Gastroesophageal sphincter (tissue), 4 donors: Measurements from ENCODE around the gene GALNT2. TPM values are rescaled to one million over a fixed set of nuclear protein-coding genes. Genes with fewer than 3 reads are reported as not detected.

Source experiments
- ATAC-seq: fragments of 150-250 bp; one replicate; pipeline ENCODE4 v1.9.1; 2016; ENCODE audit warnings: mild to moderate bottlenecking, moderate library complexity
- H3K27ac ChIP-seq, 4 donors: fragments of 200-600 bp; sonication (generic) in 3 of 4; 1 replicate in 3 of 4; 2 replicates in 1 of 4; pipeline ENCODE4 v1.5.1; 2016 to 2019
- H3K27me3 ChIP-seq: fragments of 200-600 bp; sonication (generic); one replicate; pipeline ENCODE4 v1.5.1; 2019
- H3K36me3 ChIP-seq, 2 donors: fragments of 200-600 bp; sonication (generic); one replicate each; pipeline ENCODE4 v1.5.1; 2019; ENCODE audit warnings: control low read depth in 1 of 2
- H3K4me1 ChIP-seq, 3 donors: fragments of 200-600 bp; sonication (generic); 1 replicate in 2 of 3; 2 replicates in 1 of 3; pipeline ENCODE4 v1.5.1; 2016 to 2019; ENCODE audit warnings: control low read depth in 2 of 3
- H3K4me3 ChIP-seq, 2 donors: fragments of 200-600 bp; sonication (generic); one replicate each; pipeline ENCODE4 v1.5.1; 2019; ENCODE audit warnings: mild to moderate bottlenecking in 1 of 2, moderate library complexity in 1 of 2
- H3K9me3 ChIP-seq, 3 donors: fragments of 200-600 bp; sonication (generic); one replicate each; pipeline ENCODE4 v1.5.1; 2017 to 2019; ENCODE audit warnings: control low read depth in 2 of 3
- CTCF ChIP-seq, 4 experiments: fragments of 200-600 bp in 2 of 4; fragments of 450-650 bp in 2 of 4; sonication (generic) in 1 of 4; IDR thresholded peaks; one replicate each; pipeline ENCODE4 v1.5.1; 2017 to 2019; ENCODE audit warnings: antibody characterized with exemption in 4 of 4, mild to moderate bottlenecking in 2 of 4, moderate library complexity in 2 of 4
- EP300 ChIP-seq: sonication (generic); formaldehyde crosslinking; IDR thresholded peaks from one replicate; pipeline ENCODE4 v1.6.1; 2017; ENCODE audit warnings: antibody characterized with exemption, mild to moderate bottlenecking
- POLR2A ChIP-seq, 2 donors: fragments of 450-650 bp; IDR thresholded peaks; one replicate each; pipeline ENCODE4 v1.6.1; 2017; ENCODE audit warnings: antibody characterized with exemption in 2 of 2, mild to moderate bottlenecking in 2 of 2, moderate library complexity in 1 of 2
- POLR2AphosphoS5 ChIP-seq: sonication (generic); formaldehyde crosslinking; IDR thresholded peaks from one replicate; pipeline ENCODE4 v1.6.1; 2017; ENCODE audit warnings: antibody characterized with exemption
- WGBS, 2 donors: methylation state at CpG; one replicate each; pipeline ENCODE4 v1.1.5; 2018; ENCODE audit warnings: low coverage in 1 of 2; 5-methylcytosine and 5-hydroxymethylcytosine counted together
- total RNA-seq, 4 donors: library from RNA; depleted of rRNA; stranded (reverse); fragments of >200 nt; gene quantifications; one replicate each; pipeline ENCODE4 v1.1.0, GENCODE V29; 2016

The GALNT2 gene
- total RNA-seq, 4 donors from 2014 or later, result 95.3 to 160 (median 134) TPM

- H3K27me3 ChIP-seq, result no peaks in the 10 kb centered on the region
- no peaks in the 10 kb centered on the region for H3K9me3 ChIP-seq
- no peaks in the 10 kb centered on the region for H3K36me3 ChIP-seq
- no peak for ATAC-seq
- no peak overlapping the region for H3K27ac ChIP-seq
- no peak overlapping the region for H3K4me3 ChIP-seq
- H3K4me1 ChIP-seq, result peaks cover 4 to 88% (median 17%) of the 10 kb centered on the region in 3 donors
- 91 to 100% methylated on average over 3 to 7 of the region's 7 CpGs for WGBS, 2 donors
- TF ChIP-seq EP300 (no peak), CTCF (IDR thresholded peaks at IDR 0.05) (no peak), POLR2A (IDR thresholded peaks at IDR 0.05) (no peak), POLR2AphosphoS5 (no peak)
These were observed 85.0 kb downstream of the GALNT2 start for GRCh38 chr1:230151924-230152468.

- Histone ChIP-seq H3K4me3 (no peak overlapping the region), H3K27me3 (no peaks in the 10 kb centered on the region), H3K27ac (peak overlapping the region in 2 of 4 donors; percentile 27 to 48), H3K36me3 (no peaks in the 10 kb centered on the region), H3K9me3 (no peaks in the 10 kb centered on the region), H3K4me1 (peaks cover 4 to 88% (median 14%) of the 10 kb centered on the region in 3 donors)
- ATAC-seq, result no peak
- TF ChIP-seq CTCF (IDR thresholded peaks at IDR 0.05), result no peak
- TF ChIP-seq POLR2A (IDR thresholded peaks at IDR 0.05), result no peak
- TF ChIP-seq POLR2AphosphoS5, result no peak
- no peak for TF ChIP-seq EP300
- 92% methylated on average over 6 of the region's 6 CpGs for whole genome bisulfite sequencing, 2 donors
These were observed 86.0 kb downstream of the GALNT2 start for GRCh38 chr1:230152999-230153398.

GRCh38 chr1:230153641-230154296 is 86.7 kb downstream of the GALNT2 start:
- Histone ChIP-seq H3K27ac (peak overlapping the region in 3 of 4 donors; percentile 31 to 48 (median 47)), H3K9me3 (no peaks in the 10 kb centered on the region), H3K36me3 (no peaks in the 10 kb centered on the region), H3K27me3 (no peaks in the 10 kb centered on the region), H3K4me3 (no peak overlapping the region), H3K4me1 (peaks cover 4 to 88% (median 19%) of the 10 kb centered on the region in 3 donors)
- WGBS, 2 donors, result 58 to 74% methylated on average over 7 to 9 of the region's 11 CpGs
- ATAC-seq, result peak; percentile 71
- no peak for TF ChIP-seq POLR2AphosphoS5
- no peak for TF ChIP-seq CTCF (IDR thresholded peaks at IDR 0.05)
- no peak for TF ChIP-seq POLR2A (IDR thresholded peaks at IDR 0.05)
- TF ChIP-seq EP300, result no peak

- no peak overlapping the region for H3K4me3 ChIP-seq
- no peaks in the 10 kb centered on the region for H3K36me3 ChIP-seq
- TF ChIP-seq POLR2A (IDR thresholded peaks at IDR 0.05), result no peak
- no peak for TF ChIP-seq POLR2AphosphoS5
- TF ChIP-seq EP300, result no peak
- no peak for TF ChIP-seq CTCF (IDR thresholded peaks at IDR 0.05)
- H3K27me3 ChIP-seq, result no peaks in the 10 kb centered on the region
- H3K9me3 ChIP-seq, result no peaks in the 10 kb centered on the region
- H3K27ac ChIP-seq, result peak overlapping the region in 2 of 4 donors; percentile 28 to 43
- 90 to 91% methylated on average over 8 to 11 of the region's 19 CpGs for WGBS, 2 donors
- H3K4me1 ChIP-seq, result peaks cover 4 to 89% (median 22%) of the 10 kb centered on the region in 3 donors
- ATAC-seq, result no peak
These were observed 88.0 kb downstream of the GALNT2 start for GRCh38 chr1:230155021-230155420.

- ATAC-seq, result no peak
- Histone ChIP-seq H3K27me3 (no peaks in the 10 kb centered on the region), H3K4me1 (peaks cover 4 to 89% (median 22%) of the 10 kb centered on the region in 3 donors), H3K36me3 (no peaks in the 10 kb centered on the region), H3K4me3 (no peak overlapping the region), H3K27ac (peak overlapping the region in 1 of 4 donors; percentile 28), H3K9me3 (no peaks in the 10 kb centered on the region)
- WGBS, 2 donors, result 88 to 89% methylated on average over 4 of the region's 5 CpGs
- TF ChIP-seq EP300 (no peak), POLR2AphosphoS5 (no peak), CTCF (IDR thresholded peaks at IDR 0.05) (no peak), POLR2A (IDR thresholded peaks at IDR 0.05) (no peak)
These were observed 89.0 kb downstream of the GALNT2 start for GRCh38 chr1:230156068-230156467.
